ENCODE data around the gene SGTB. TPM values are rescaled to one million over a fixed set of nuclear protein-coding genes. Genes with fewer than 3 reads are reported as not detected.

SGTB gene
- total and polyA plus RNA-seq, 2 donors: 3.3 to 6.7 TPM

GRCh38 chr5:65663804-65664521, 57.9 kb downstream of the SGTB start:
- H3K36me3 ChIP-seq (ENCODE audit: control insufficient read depth in 2 of 2, insufficient read depth in 2 of 2, low read length in 1 of 2): peaks cover 0 to 24% of the 10 kb centered on the region in 2 donors
- H3K27me3 ChIP-seq (ENCODE audit: control insufficient read depth in 2 of 2, insufficient read depth in 1 of 2, low read length in 1 of 2): no peaks in the 10 kb centered on the region
- H3K27ac ChIP-seq (ENCODE audit: low read depth in 1 of 2, low read length in 1 of 2): no peak overlapping the region
- H3K9me3 ChIP-seq (ENCODE audit: control insufficient read depth in 2 of 2, insufficient read depth in 1 of 2, low read length in 1 of 2): no peaks in the 10 kb centered on the region
- DNase-seq (ENCODE audit: low read depth in 6 of 9, low spot score in 9 of 9): no peak
- 98% methylated on average over 1 of the region's 1 CpG for WGBS
- no peaks in the 10 kb centered on the region for H3K4me1 ChIP-seq (ENCODE audit: control insufficient read depth in 2 of 2, insufficient read depth in 2 of 2, low read length in 2 of 2)
- no peak overlapping the region for H3K4me3 ChIP-seq (ENCODE audit: low read length in 2 of 2)

- H3K27me3 ChIP-seq (ENCODE audit: control insufficient read depth in 2 of 2, insufficient read depth in 1 of 2, low read length in 1 of 2): no peaks in the 10 kb centered on the region
- H3K4me1 ChIP-seq (ENCODE audit: control insufficient read depth in 2 of 2, insufficient read depth in 2 of 2, low read length in 2 of 2): no peaks in the 10 kb centered on the region
- H3K4me3 ChIP-seq (ENCODE audit: low read length in 2 of 2): no peak overlapping the region
- peaks cover 3 to 18% of the 10 kb centered on the region in 2 donors for H3K36me3 ChIP-seq (ENCODE audit: control insufficient read depth in 2 of 2, insufficient read depth in 2 of 2, low read length in 1 of 2)
- DNase-seq (ENCODE audit: low read depth in 6 of 9, low spot score in 9 of 9): no peak
- H3K27ac ChIP-seq (ENCODE audit: low read depth in 1 of 2, low read length in 1 of 2): no peak overlapping the region
- H3K9me3 ChIP-seq (ENCODE audit: control insufficient read depth in 2 of 2, insufficient read depth in 1 of 2, low read length in 1 of 2): no peaks in the 10 kb centered on the region
- WGBS: 99% methylated on average over 2 of the region's 2 CpGs
Observed at GRCh38 chr5:65654713-65655112, 67.2 kb downstream of the SGTB start.

- Histone ChIP-seq H3K27ac (ENCODE audit: low read depth in 1 of 2, low read length in 1 of 2) (no peak overlapping the region), H3K9me3 (ENCODE audit: control insufficient read depth in 2 of 2, insufficient read depth in 1 of 2, low read length in 1 of 2) (no peaks in the 10 kb centered on the region), H3K4me1 (ENCODE audit: control insufficient read depth in 2 of 2, insufficient read depth in 2 of 2, low read length in 2 of 2) (no peaks in the 10 kb centered on the region), H3K36me3 (ENCODE audit: control insufficient read depth in 2 of 2, insufficient read depth in 2 of 2, low read length in 1 of 2) (peaks cover 0 to 12% of the 10 kb centered on the region in 2 donors), H3K4me3 (ENCODE audit: low read length in 2 of 2) (no peak overlapping the region), H3K27me3 (ENCODE audit: control insufficient read depth in 2 of 2, insufficient read depth in 1 of 2, low read length in 1 of 2) (no peaks in the 10 kb centered on the region)
- WGBS: 89% methylated on average over 5 of the region's 5 CpGs
- no peak for DNase-seq (ENCODE audit: low read depth in 6 of 9, low spot score in 9 of 9)
Observed at GRCh38 chr5:65651144-65651543, 70.8 kb downstream of the SGTB start.

- Histone ChIP-seq H3K36me3 (ENCODE audit: control insufficient read depth in 2 of 2, insufficient read depth in 2 of 2, low read length in 1 of 2) (peaks cover 0 to 7% of the 10 kb centered on the region in 2 donors), H3K4me1 (ENCODE audit: control insufficient read depth in 2 of 2, insufficient read depth in 2 of 2, low read length in 2 of 2) (no peaks in the 10 kb centered on the region), H3K9me3 (ENCODE audit: control insufficient read depth in 2 of 2, insufficient read depth in 1 of 2, low read length in 1 of 2) (no peaks in the 10 kb centered on the region), H3K4me3 (ENCODE audit: low read length in 2 of 2) (no peak overlapping the region), H3K27me3 (ENCODE audit: control insufficient read depth in 2 of 2, insufficient read depth in 1 of 2, low read length in 1 of 2) (no peaks in the 10 kb centered on the region), H3K27ac (ENCODE audit: low read depth in 1 of 2, low read length in 1 of 2) (no peak overlapping the region)
- no peak for DNase-seq (ENCODE audit: low read depth in 6 of 9, low spot score in 9 of 9)
Observed at GRCh38 chr5:65647941-65648340, 74.0 kb downstream of the SGTB start.

GRCh38 chr5:65646938-65647337, 75.0 kb downstream of the SGTB start:
- H3K4me1 ChIP-seq (ENCODE audit: control insufficient read depth in 2 of 2, insufficient read depth in 2 of 2, low read length in 2 of 2): no peaks in the 10 kb centered on the region
- H3K4me3 ChIP-seq (ENCODE audit: low read length in 2 of 2): no peak overlapping the region
- no peak for DNase-seq (ENCODE audit: low read depth in 6 of 9, low spot score in 9 of 9)
- WGBS: 97% methylated on average over 2 of the region's 2 CpGs
- no peaks in the 10 kb centered on the region for H3K9me3 ChIP-seq (ENCODE audit: control insufficient read depth in 2 of 2, insufficient read depth in 1 of 2, low read length in 1 of 2)
- no peak overlapping the region for H3K27ac ChIP-seq (ENCODE audit: low read depth in 1 of 2, low read length in 1 of 2)
- H3K36me3 ChIP-seq (ENCODE audit: control insufficient read depth in 2 of 2, insufficient read depth in 2 of 2, low read length in 1 of 2): peaks cover 0 to 5% of the 10 kb centered on the region in 2 donors
- H3K27me3 ChIP-seq (ENCODE audit: control insufficient read depth in 2 of 2, insufficient read depth in 1 of 2, low read length in 1 of 2): no peaks in the 10 kb centered on the region

- no peaks in the 10 kb centered on the region for H3K27me3 ChIP-seq (ENCODE audit: control insufficient read depth in 2 of 2, insufficient read depth in 1 of 2, low read length in 1 of 2)
- DNase-seq (ENCODE audit: low read depth in 6 of 9, low spot score in 9 of 9): no peak
- peaks cover 13 to 42% of the 10 kb centered on the region in 2 donors for H3K36me3 ChIP-seq (ENCODE audit: control insufficient read depth in 2 of 2, insufficient read depth in 2 of 2, low read length in 1 of 2)
- H3K4me1 ChIP-seq (ENCODE audit: control insufficient read depth in 2 of 2, insufficient read depth in 2 of 2, low read length in 2 of 2): no peaks in the 10 kb centered on the region
- WGBS: 98% methylated on average over 4 of the region's 4 CpGs
- H3K9me3 ChIP-seq (ENCODE audit: control insufficient read depth in 2 of 2, insufficient read depth in 1 of 2, low read length in 1 of 2): no peaks in the 10 kb centered on the region
- no peak overlapping the region for H3K4me3 ChIP-seq (ENCODE audit: low read length in 2 of 2)
- no peak overlapping the region for H3K27ac ChIP-seq (ENCODE audit: low read depth in 1 of 2, low read length in 1 of 2)
Observed at GRCh38 chr5:65640240-65640639, 81.7 kb downstream of the SGTB start.

- no peak for DNase-seq (ENCODE audit: low read depth in 6 of 9, low spot score in 9 of 9)
- Histone ChIP-seq H3K36me3 (ENCODE audit: control insufficient read depth in 2 of 2, insufficient read depth in 2 of 2, low read length in 1 of 2) (peaks cover 0 to 10% of the 10 kb centered on the region in 2 donors), H3K4me3 (ENCODE audit: low read length in 2 of 2) (no peak overlapping the region), H3K27ac (ENCODE audit: low read depth in 1 of 2, low read length in 1 of 2) (no peak overlapping the region), H3K9me3 (ENCODE audit: control insufficient read depth in 2 of 2, insufficient read depth in 1 of 2, low read length in 1 of 2) (no peaks in the 10 kb centered on the region), H3K4me1 (ENCODE audit: control insufficient read depth in 2 of 2, insufficient read depth in 2 of 2, low read length in 2 of 2) (peaks cover 1 to 2% of the 10 kb centered on the region in 2 donors), H3K27me3 (ENCODE audit: control insufficient read depth in 2 of 2, insufficient read depth in 1 of 2, low read length in 1 of 2) (no peaks in the 10 kb centered on the region)
Observed at GRCh38 chr5:65630981-65631380, 90.9 kb downstream of the SGTB start.

- peak overlapping the region; percentile 77 to 84 for H3K4me3 ChIP-seq (ENCODE audit: low read length in 2 of 2)
- H3K36me3 ChIP-seq (ENCODE audit: control insufficient read depth in 2 of 2, insufficient read depth in 2 of 2, low read length in 1 of 2): peaks cover 0 to 10% of the 10 kb centered on the region in 2 donors
- WGBS: 70% methylated on average over 6 of the region's 6 CpGs
- peaks cover 2 to 4% of the 10 kb centered on the region in 2 donors for H3K4me1 ChIP-seq (ENCODE audit: control insufficient read depth in 2 of 2, insufficient read depth in 2 of 2, low read length in 2 of 2)
- H3K9me3 ChIP-seq (ENCODE audit: control insufficient read depth in 2 of 2, insufficient read depth in 1 of 2, low read length in 1 of 2): no peaks in the 10 kb centered on the region
- DNase-seq (ENCODE audit: low read depth in 6 of 9, low spot score in 9 of 9): no peak
- no peaks in the 10 kb centered on the region for H3K27me3 ChIP-seq (ENCODE audit: control insufficient read depth in 2 of 2, insufficient read depth in 1 of 2, low read length in 1 of 2)
- peak overlapping the region in 1 of 2 donors; percentile 92 for H3K27ac ChIP-seq (ENCODE audit: low read depth in 1 of 2, low read length in 1 of 2)
Observed at GRCh38 chr5:65625743-65626142, 96.2 kb downstream of the SGTB start.

- peak within 1 kb of the TSS; percentile 92 to 96 for H3K27ac ChIP-seq (ENCODE audit: low read depth in 1 of 2, low read length in 1 of 2)
- DNase-seq (ENCODE audit: low read depth in 6 of 9, low spot score in 9 of 9): peak; percentile 87 to 96 (median 92)
- H3K9me3 ChIP-seq (ENCODE audit: control insufficient read depth in 2 of 2, insufficient read depth in 1 of 2, low read length in 1 of 2): no peaks in the 10 kb centered on the region
- H3K27me3 ChIP-seq (ENCODE audit: control insufficient read depth in 2 of 2, insufficient read depth in 1 of 2, low read length in 1 of 2): no peaks in the 10 kb centered on the region
- peak within 1 kb of the TSS; percentile 77 to 84 for H3K4me3 ChIP-seq (ENCODE audit: low read length in 2 of 2)
- H3K4me1 ChIP-seq (ENCODE audit: control insufficient read depth in 2 of 2, insufficient read depth in 2 of 2, low read length in 2 of 2): peaks cover 2 to 4% of the 10 kb centered on the region in 2 donors
- peaks cover 0 to 8% of the 10 kb centered on the region in 2 donors for H3K36me3 ChIP-seq (ENCODE audit: control insufficient read depth in 2 of 2, insufficient read depth in 2 of 2, low read length in 1 of 2)
- WGBS: under 1% methylated on average over 36 of the region's 36 CpGs
Observed at GRCh38 chr5:65624571-65625555, 97.0 kb downstream of the SGTB start, which contains the start of the genes SHLD3 and TRAPPC13. TSS of gene SHLD3 (plus strand) at chr5:65625027. CDS start at chr5:65629588, 4,561 bp downstream. TSS of gene TRAPPC13 (plus strand) at chr5:65625027. CDS start at chr5:65625061, 34 bp downstream.
